Fibroblast of pulmonary artery (primary cell): Measurements from ENCODE around the gene RNF225.
"Not testable (repeated sequence)": the region's sequence is repeated elsewhere in the genome, so short reads cannot be mapped to it uniquely, and the experiment has no call there.

Experiments
- DNase-seq: peaks from one replicate; pipeline ENCODE4 v3.0.0-alpha.2; 2010; ENCODE audit warnings: low read depth
- H3K4me3 ChIP-seq: replicated peaks from 2 replicates; pipeline ENCODE4 v1.5.1; 2011; ENCODE audit warnings: low read depth, mild to moderate bottlenecking, control low read depth, low read length, moderate library complexity
- CTCF ChIP-seq: IDR thresholded peaks from 2 replicates; pipeline ENCODE4 v1.5.1; 2011; ENCODE audit warnings: mild to moderate bottlenecking, control low read depth, low read length, inconsistent platforms; ENCODE audit errors: missing control alignments

The RNF225 gene

GRCh38 chr19:58400316-58400915 is 5.0 kb downstream of the RNF225 start:
- TF ChIP-seq CTCF = no peak
- DNase-seq = no peak

GRCh38 chr19:58400916-58401839 is 5.7 kb downstream of the RNF225 start:
- no peak for TF ChIP-seq CTCF
- peak overlapping the region; percentile 63 for H3K4me3 ChIP-seq
- peak; percentile 100 for DNase-seq

More at GRCh38 chr19:58400316-58400915, 5.0 kb downstream of the RNF225 start:
- peak overlapping the region; percentile 63 for H3K4me3 ChIP-seq

GRCh38 chr19:58401840-58402421 is 6.5 kb downstream of the RNF225 start:
- H3K4me3 ChIP-seq = peak overlapping the region; percentile 63
- TF ChIP-seq CTCF = no peak
- DNase-seq = no peak

- not testable (repeated sequence) for DNase-seq, H3K4me3 ChIP-seq
Measured at GRCh38 chr19:58403920-58404478, 8.5 kb downstream of the RNF225 start.

- TF ChIP-seq CTCF = peak; percentile 42
- DNase-seq = no peak
- peak overlapping the region; percentile 91 for H3K4me3 ChIP-seq
Measured at GRCh38 chr19:58406818-58407657, 11.6 kb downstream of the RNF225 start.

GRCh38 chr19:58407658-58408151 is 12.2 kb downstream of the RNF225 start:
- peak overlapping the region; percentile 91 for H3K4me3 ChIP-seq
- no peak for DNase-seq
- TF ChIP-seq CTCF = no peak
